Measurements from ENCODE around the gene NR2C1.
"Not testable (repeated sequence)": the region's sequence is repeated elsewhere in the genome, so short reads cannot be mapped to it uniquely, and the experiment has no call there.

NR2C1 gene

GRCh38 chr12:94987801-94988200 lies 85.6 kb downstream of the NR2C1 start:
- Histone ChIP-seq H3K4me1 (ENCODE audit: insufficient read depth, low read length) (peaks cover 8% of the 10 kb centered on the region), H3K36me3 (ENCODE audit: insufficient read depth, low read length) (peaks cover 27% of the 10 kb centered on the region), H3K4me3 (ENCODE audit: low read length) (no peak overlapping the region), H3K27me3 (ENCODE audit: insufficient read depth, low read length) (no peaks in the 10 kb centered on the region), H2AFZ (ENCODE audit: low read depth, low read length) (no peak overlapping the region), H3K9me3 (ENCODE audit: low read length) (no peaks in the 10 kb centered on the region)

- Histone ChIP-seq H3K4me3 (ENCODE audit: low read length) (no peak overlapping the region), H3K9me3 (ENCODE audit: low read length) (no peaks in the 10 kb centered on the region), H2AFZ (ENCODE audit: low read depth, low read length) (no peak overlapping the region), H3K27me3 (ENCODE audit: insufficient read depth, low read length) (no peaks in the 10 kb centered on the region), H3K36me3 (ENCODE audit: insufficient read depth, low read length) (peaks cover 22% of the 10 kb centered on the region), H3K4me1 (ENCODE audit: insufficient read depth, low read length) (peaks cover 8% of the 10 kb centered on the region)
Measured at GRCh38 chr12:94987076-94987669, 86.2 kb downstream of the NR2C1 start.

DNA sequence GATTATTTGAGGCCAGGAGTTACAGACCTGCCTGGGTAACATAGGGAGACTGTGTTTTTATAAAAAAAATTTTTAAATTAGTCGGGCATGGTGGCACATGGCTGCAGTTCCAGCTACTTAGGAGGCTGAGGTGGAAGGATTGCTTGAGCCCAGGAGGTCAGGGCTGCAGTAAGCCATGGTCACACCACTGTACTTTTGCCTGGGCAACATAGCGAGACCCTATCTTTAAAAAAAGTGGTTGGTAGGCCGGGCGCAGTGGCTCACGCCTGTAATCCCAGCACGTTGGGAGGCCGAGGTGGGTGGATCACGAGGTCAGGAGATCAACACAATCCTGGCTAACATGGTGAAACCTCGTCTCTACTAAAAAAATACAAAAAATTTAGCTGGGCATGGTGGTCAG lies 88.3 kb downstream of the NR2C1 start:
- H3K4me3 ChIP-seq (ENCODE audit: low read length); H3K27me3 ChIP-seq (ENCODE audit: insufficient read depth, low read length): not testable (repeated sequence)

GRCh38 chr12:94983321-94983720 lies 90.1 kb downstream of the NR2C1 start:
- peaks cover 10% of the 10 kb centered on the region for H3K36me3 ChIP-seq (ENCODE audit: insufficient read depth, low read length)
- no peak overlapping the region for H3K4me3 ChIP-seq (ENCODE audit: low read length)
- H3K27me3 ChIP-seq (ENCODE audit: insufficient read depth, low read length) = no peaks in the 10 kb centered on the region
- no peak overlapping the region for H2AFZ ChIP-seq (ENCODE audit: low read depth, low read length)
- H3K9me3 ChIP-seq (ENCODE audit: low read length) = no peaks in the 10 kb centered on the region
- H3K4me1 ChIP-seq (ENCODE audit: insufficient read depth, low read length) = peaks cover 8% of the 10 kb centered on the region

More for the DNA sequence above, 88.3 kb downstream of the NR2C1 start:
- not testable (repeated sequence) for H3K9me3 ChIP-seq (ENCODE audit: low read length); H2AFZ ChIP-seq (ENCODE audit: low read depth, low read length); H3K4me1 ChIP-seq (ENCODE audit: insufficient read depth, low read length)
- H3K36me3 ChIP-seq (ENCODE audit: insufficient read depth, low read length) = peaks cover 22% of the 10 kb centered on the region

- no peak overlapping the region for H3K4me3 ChIP-seq (ENCODE audit: low read length)
- no peak overlapping the region for H2AFZ ChIP-seq (ENCODE audit: low read depth, low read length)
- H3K36me3 ChIP-seq (ENCODE audit: insufficient read depth, low read length) = peaks cover 10% of the 10 kb centered on the region
- peaks cover 8% of the 10 kb centered on the region for H3K4me1 ChIP-seq (ENCODE audit: insufficient read depth, low read length)
- H3K27me3 ChIP-seq (ENCODE audit: insufficient read depth, low read length) = no peaks in the 10 kb centered on the region
- H3K9me3 ChIP-seq (ENCODE audit: low read length) = no peaks in the 10 kb centered on the region
Measured at GRCh38 chr12:94982456-94982855, 91.0 kb downstream of the NR2C1 start.

DNA sequence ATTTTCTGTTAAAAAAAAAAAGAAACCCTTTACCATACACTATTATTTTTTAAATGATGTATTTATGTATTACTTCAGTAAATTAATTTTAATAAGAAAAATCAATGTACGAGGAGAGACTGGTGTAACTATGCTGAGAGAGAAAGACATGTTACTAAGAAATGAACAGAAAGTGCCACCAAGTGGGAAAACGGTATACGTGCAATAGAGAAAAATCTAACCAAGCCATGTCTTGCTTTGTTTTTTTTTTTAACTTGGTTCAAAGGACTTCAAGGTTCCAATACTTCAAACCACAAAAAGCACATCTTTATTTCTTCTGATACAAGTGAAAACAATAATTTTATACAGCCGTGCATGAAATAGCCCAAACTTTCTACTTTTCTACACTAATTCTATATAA lies 92.8 kb downstream of the NR2C1 start:
- Histone ChIP-seq H3K4me3 (ENCODE audit: low read length) (no peak overlapping the region), H3K9me3 (ENCODE audit: low read length) (no peaks in the 10 kb centered on the region)

GRCh38 chr12:94979941-94980340 lies 93.5 kb downstream of the NR2C1 start:
- no peaks in the 10 kb centered on the region for H3K9me3 ChIP-seq (ENCODE audit: low read length)

More for the DNA sequence above, 92.8 kb downstream of the NR2C1 start:
- Histone ChIP-seq H3K27me3 (ENCODE audit: insufficient read depth, low read length) (no peaks in the 10 kb centered on the region), H2AFZ (ENCODE audit: low read depth, low read length) (no peak overlapping the region), H3K4me1 (ENCODE audit: insufficient read depth, low read length) (peaks cover 8% of the 10 kb centered on the region), H3K36me3 (ENCODE audit: insufficient read depth, low read length) (peaks cover 7% of the 10 kb centered on the region)

GRCh38 chr12:94977766-94978468 lies 95.5 kb downstream of the NR2C1 start:
- Histone ChIP-seq H2AFZ (ENCODE audit: low read depth, low read length) (no peak overlapping the region), H3K36me3 (ENCODE audit: insufficient read depth, low read length) (peaks cover 7% of the 10 kb centered on the region), H3K27me3 (ENCODE audit: insufficient read depth, low read length) (no peaks in the 10 kb centered on the region), H3K9me3 (ENCODE audit: low read length) (no peaks in the 10 kb centered on the region), H3K4me3 (ENCODE audit: low read length) (no peak overlapping the region), H3K4me1 (ENCODE audit: insufficient read depth, low read length) (no peaks in the 10 kb centered on the region)

More at GRCh38 chr12:94979941-94980340, 93.5 kb downstream of the NR2C1 start:
- peaks cover 7% of the 10 kb centered on the region for H3K36me3 ChIP-seq (ENCODE audit: insufficient read depth, low read length)
- peaks cover 8% of the 10 kb centered on the region for H3K4me1 ChIP-seq (ENCODE audit: insufficient read depth, low read length)
- no peaks in the 10 kb centered on the region for H3K27me3 ChIP-seq (ENCODE audit: insufficient read depth, low read length)
- H2AFZ ChIP-seq (ENCODE audit: low read depth, low read length) = no peak overlapping the region
- no peak overlapping the region for H3K4me3 ChIP-seq (ENCODE audit: low read length)

- no peaks in the 10 kb centered on the region for H3K4me1 ChIP-seq (ENCODE audit: insufficient read depth, low read length)
- no peak overlapping the region for H3K4me3 ChIP-seq (ENCODE audit: low read length)
- H3K27me3 ChIP-seq (ENCODE audit: insufficient read depth, low read length) = no peaks in the 10 kb centered on the region
- no peak overlapping the region for H2AFZ ChIP-seq (ENCODE audit: low read depth, low read length)
- no peaks in the 10 kb centered on the region for H3K9me3 ChIP-seq (ENCODE audit: low read length)
- H3K36me3 ChIP-seq (ENCODE audit: insufficient read depth, low read length) = peaks cover 15% of the 10 kb centered on the region
Measured at GRCh38 chr12:94973221-94973620, 100.2 kb downstream of the NR2C1 start.

DNA sequence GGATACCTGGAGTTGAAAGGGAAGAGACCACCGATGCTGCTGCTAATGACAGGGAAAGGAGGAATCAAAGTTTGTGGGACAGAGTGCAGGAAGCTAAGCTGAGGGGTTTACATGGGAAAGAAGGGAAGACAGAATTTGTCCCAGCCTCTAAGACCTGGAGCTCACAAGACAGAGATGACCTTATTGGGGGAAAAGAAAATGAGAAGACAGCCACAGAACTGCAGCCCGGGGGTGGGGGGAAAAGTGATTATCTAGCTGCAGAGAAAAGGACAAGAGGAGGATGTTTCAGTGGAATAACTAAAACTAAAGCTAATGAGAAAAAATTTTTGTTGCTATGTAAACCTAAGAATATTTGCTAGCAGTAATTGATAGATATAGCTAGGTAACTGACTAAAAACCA lies 100.6 kb downstream of the NR2C1 start:
- Histone ChIP-seq H2AFZ (ENCODE audit: low read depth, low read length) (no peak overlapping the region), H3K4me3 (ENCODE audit: low read length) (no peak overlapping the region), H3K36me3 (ENCODE audit: insufficient read depth, low read length) (peaks cover 15% of the 10 kb centered on the region), H3K9me3 (ENCODE audit: low read length) (no peaks in the 10 kb centered on the region), H3K27me3 (ENCODE audit: insufficient read depth, low read length) (no peaks in the 10 kb centered on the region), H3K4me1 (ENCODE audit: insufficient read depth, low read length) (no peaks in the 10 kb centered on the region)

GRCh38 chr12:94971923-94972322 lies 101.5 kb downstream of the NR2C1 start:
- Histone ChIP-seq H3K27me3 (ENCODE audit: insufficient read depth, low read length) (no peaks in the 10 kb centered on the region), H3K4me1 (ENCODE audit: insufficient read depth, low read length) (no peaks in the 10 kb centered on the region), H3K36me3 (ENCODE audit: insufficient read depth, low read length) (peaks cover 15% of the 10 kb centered on the region), H2AFZ (ENCODE audit: low read depth, low read length) (no peak overlapping the region), H3K4me3 (ENCODE audit: low read length) (no peak overlapping the region), H3K9me3 (ENCODE audit: low read length) (no peaks in the 10 kb centered on the region)

DNA sequence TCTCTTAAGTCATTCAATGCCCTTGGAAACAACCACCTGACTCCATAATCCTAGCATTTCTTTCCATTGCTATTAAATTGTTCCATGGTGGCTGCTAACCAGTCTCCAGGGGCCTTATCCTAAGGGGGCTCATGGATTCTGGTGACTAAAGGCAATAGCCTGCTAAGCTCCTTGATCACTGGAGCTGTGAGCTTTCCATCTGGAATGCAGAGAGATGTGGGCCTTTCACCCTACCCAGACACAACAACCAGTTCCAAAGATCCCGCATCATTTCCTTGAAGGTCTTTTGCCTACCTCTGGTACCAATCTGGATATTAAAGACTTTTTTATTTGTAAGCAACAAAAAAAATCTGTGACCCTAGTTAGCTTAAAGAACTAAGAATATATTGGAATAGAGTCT lies 102.9 kb downstream of the NR2C1 start:
- no peaks in the 10 kb centered on the region for H3K27me3 ChIP-seq (ENCODE audit: insufficient read depth, low read length)
- no peak overlapping the region for H2AFZ ChIP-seq (ENCODE audit: low read depth, low read length)
- no peak overlapping the region for H3K4me3 ChIP-seq (ENCODE audit: low read length)
- H3K4me1 ChIP-seq (ENCODE audit: insufficient read depth, low read length) = no peaks in the 10 kb centered on the region
- H3K9me3 ChIP-seq (ENCODE audit: low read length) = no peaks in the 10 kb centered on the region
- H3K36me3 ChIP-seq (ENCODE audit: insufficient read depth, low read length) = peaks cover 15% of the 10 kb centered on the region

Measured in neuron (in vitro differentiated cells).